Pons (tissue), 1 donor: ENCODE measurements around the gene KEL.

Experiments
- DNase-seq: peaks from one replicate; pipeline ENCODE4 v3.0.0-alpha.2; 2016; ENCODE audit warnings: low spot score

The KEL gene

GRCh38 chr7:142927085-142927745 is 34.9 kb downstream of the KEL start:
- DNase-seq, result peak; percentile 50

- DNase-seq, result no peak
Measured at GRCh38 chr7:142925413-142925812, 36.8 kb downstream of the KEL start.

- no peak for DNase-seq
Measured at GRCh38 chr7:142923391-142923790, 38.8 kb downstream of the KEL start.

GRCh38 chr7:142919656-142920055 is 42.5 kb downstream of the KEL start:
- no peak for DNase-seq

- DNase-seq, result no peak
Measured at GRCh38 chr7:142918901-142919300, 43.3 kb downstream of the KEL start.

GRCh38 chr7:142917447-142917846 is 44.7 kb downstream of the KEL start:
- DNase-seq, result no peak

GRCh38 chr7:142916508-142916907 is 45.7 kb downstream of the KEL start:
- no peak for DNase-seq

- DNase-seq, result no peak
Measured at GRCh38 chr7:142915315-142915714, 46.8 kb downstream of the KEL start.

- no peak for DNase-seq
Measured at GRCh38 chr7:142914121-142914520, 48.0 kb downstream of the KEL start.

- no peak for DNase-seq
Measured at GRCh38 chr7:142913566-142913965, 48.6 kb downstream of the KEL start.

- DNase-seq, result no peak
Measured at GRCh38 chr7:142913051-142913450, 49.1 kb downstream of the KEL start.

GRCh38 chr7:142910481-142910880 is 51.7 kb downstream of the KEL start:
- DNase-seq, result no peak

GRCh38 chr7:142910031-142910433 is 52.1 kb downstream of the KEL start:
- DNase-seq, result no peak

- DNase-seq, result peak; percentile 59
Measured at GRCh38 chr7:142908921-142909890, 53.0 kb downstream of the KEL start.

GRCh38 chr7:142908290-142908689 is 53.9 kb downstream of the KEL start:
- DNase-seq, result no peak

- DNase-seq, result no peak
Measured at GRCh38 chr7:142906643-142907042, 55.5 kb downstream of the KEL start.

- DNase-seq, result no peak
Measured at GRCh38 chr7:142905759-142906158, 56.4 kb downstream of the KEL start.

- no peak for DNase-seq
Measured at GRCh38 chr7:142904128-142904527, 58.0 kb downstream of the KEL start.

- no peak for DNase-seq
Measured at GRCh38 chr7:142901426-142902259, 60.5 kb downstream of the KEL start.

- no peak for DNase-seq
Measured at GRCh38 chr7:142899661-142900060, 62.5 kb downstream of the KEL start.

- DNase-seq, result no peak
Measured at GRCh38 chr7:142898377-142899170, 63.6 kb downstream of the KEL start.

GRCh38 chr7:142897691-142898090 is 64.5 kb downstream of the KEL start:
- DNase-seq, result no peak
